ENCODE measurements around the gene AKAP11. TPM values are rescaled to one million over a fixed set of nuclear protein-coding genes. Genes with fewer than 3 reads are reported as not detected.

Gene AKAP11
- total RNA-seq, 2 experiments from 2014 or later, result 18.0 to 18.4 TPM

GRCh38 chr13:42274386-42275097, 2.6 kb downstream of the AKAP11 start:
- H3K4me1 ChIP-seq (ENCODE audit: insufficient read depth, low read length), result peaks cover 42% of the 10 kb centered on the region
- CTCF ChIA-PET, result no interaction called here
- TF ChIP-seq, protein P1, sequence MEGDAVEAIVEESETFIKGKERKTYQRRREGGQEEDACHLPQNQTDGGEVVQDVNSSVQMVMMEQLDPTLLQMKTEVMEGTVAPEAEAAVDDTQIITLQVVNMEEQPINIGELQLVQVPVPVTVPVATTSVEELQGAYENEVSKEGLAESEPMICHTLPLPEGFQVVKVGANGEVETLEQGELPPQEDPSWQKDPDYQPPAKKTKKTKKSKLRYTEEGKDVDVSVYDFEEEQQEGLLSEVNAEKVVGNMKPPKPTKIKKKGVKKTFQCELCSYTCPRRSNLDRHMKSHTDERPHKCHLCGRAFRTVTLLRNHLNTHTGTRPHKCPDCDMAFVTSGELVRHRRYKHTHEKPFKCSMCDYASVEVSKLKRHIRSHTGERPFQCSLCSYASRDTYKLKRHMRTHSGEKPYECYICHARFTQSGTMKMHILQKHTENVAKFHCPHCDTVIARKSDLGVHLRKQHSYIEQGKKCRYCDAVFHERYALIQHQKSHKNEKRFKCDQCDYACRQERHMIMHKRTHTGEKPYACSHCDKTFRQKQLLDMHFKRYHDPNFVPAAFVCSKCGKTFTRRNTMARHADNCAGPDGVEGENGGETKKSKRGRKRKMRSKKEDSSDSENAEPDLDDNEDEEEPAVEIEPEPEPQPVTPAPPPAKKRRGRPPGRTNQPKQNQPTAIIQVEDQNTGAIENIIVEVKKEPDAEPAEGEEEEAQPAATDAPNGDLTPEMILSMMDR (IDR thresholded peaks at IDR 0.05), result no peak

DNA sequence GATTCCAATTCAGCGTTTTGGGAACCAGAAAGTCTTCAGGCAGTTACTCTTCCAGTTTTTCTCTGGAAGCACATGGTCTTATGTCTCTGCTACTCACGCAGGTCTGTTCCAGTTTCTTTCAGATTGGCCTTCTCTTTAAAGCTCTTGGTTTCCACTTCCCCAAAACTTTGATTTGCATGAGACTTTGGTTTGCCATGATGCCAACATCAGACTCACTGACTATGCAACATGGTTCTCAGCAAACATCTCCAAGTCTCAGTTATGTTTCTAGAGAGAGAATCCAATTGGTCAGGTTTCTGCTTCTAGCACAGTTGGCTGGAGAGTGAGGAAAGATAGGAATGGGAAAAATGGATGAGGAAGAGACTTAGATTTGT, 3.1 kb downstream of the AKAP11 start:
- Histone ChIP-seq H3K27me3 (ENCODE audit: control insufficient read depth in 1 of 2, insufficient read depth in 2 of 2, low read length in 2 of 2) (no peaks in the 10 kb centered on the region), H3K4me1 (ENCODE audit: insufficient read depth, low read length) (peaks cover 42% of the 10 kb centered on the region), H3K4me3 (ENCODE audit: low read length) (peak overlapping the region; percentile 17), H3K36me3 (ENCODE audit: insufficient read depth, low read length) (no peaks in the 10 kb centered on the region), H3K27ac (ENCODE audit: low read depth in 1 of 2, low read length in 2 of 2) (peak overlapping the region in 1 of 2 donors; percentile 18), H3K9me3 (ENCODE audit: control insufficient read depth in 1 of 2, insufficient read depth in 1 of 2, low read length in 2 of 2) (no peaks in the 10 kb centered on the region)
- peaks cover 25% of the 10 kb centered on the region for H3K36me3 Mint-ChIP-seq (ENCODE audit: low read depth)
- H3K27ac Mint-ChIP-seq, result no peak overlapping the region
- H3K4me3 Mint-ChIP-seq, result peak overlapping the region; percentile 56
- no peaks in the 10 kb centered on the region for H3K27me3 Mint-ChIP-seq
- TF ChIP-seq, protein P1 (IDR thresholded peaks at IDR 0.05), result no peak
- H3K9me3 Mint-ChIP-seq, result no peaks in the 10 kb centered on the region
- ChIA-PET POLR2A (no interaction called here), CTCF (no interaction called here)
- intact Hi-C loops (cut with DNase I, micrococcal nuclease), result loop anchor here (10.0 kb wide), 2 partner anchors 120 to 1260 kb away; partner anchors contain the start of gene ELF1 (in 1 of the 2)
- H3K4me1 Mint-ChIP-seq (ENCODE audit: low read depth), result peaks cover 53% of the 10 kb centered on the region
- DNase-seq, result peak in 3 of 14 experiments; percentile 24 to 44 (median 30)
- no peak for ATAC-seq (ENCODE audit: poor library complexity)

More at GRCh38 chr13:42274386-42275097, 2.6 kb downstream of the AKAP11 start:
- Mint-ChIP-seq H3K4me3 (peak overlapping the region; percentile 56), H3K9me3 (no peaks in the 10 kb centered on the region), H3K4me1 (ENCODE audit: low read depth) (peaks cover 53% of the 10 kb centered on the region), H3K27ac (no peak overlapping the region), H3K36me3 (ENCODE audit: low read depth) (peaks cover 25% of the 10 kb centered on the region), H3K27me3 (no peaks in the 10 kb centered on the region)
- H3K27me3 ChIP-seq (ENCODE audit: control insufficient read depth in 1 of 2, insufficient read depth in 2 of 2, low read length in 2 of 2), result no peaks in the 10 kb centered on the region
- H3K9me3 ChIP-seq (ENCODE audit: control insufficient read depth in 1 of 2, insufficient read depth in 1 of 2, low read length in 2 of 2), result no peaks in the 10 kb centered on the region
- intact Hi-C loops (cut with DNase I, micrococcal nuclease), result loop anchor here (5.0 to 10.0 kb wide), 7 partner anchors 120 to 1260 kb away; partner anchors contain the start of genes ELF1 (in 1 of the 2), MTRF1 (in 1 of the 2), VWA8 (in 1 of the 2) and WBP4 (in 1 of the 2)
- H3K27ac ChIP-seq (ENCODE audit: low read depth in 1 of 2, low read length in 2 of 2), result peak overlapping the region in 1 of 2 donors; percentile 48
- H3K36me3 ChIP-seq (ENCODE audit: insufficient read depth, low read length), result no peaks in the 10 kb centered on the region
- H3K4me3 ChIP-seq (ENCODE audit: low read length), result peak overlapping the region; percentile 17
- DNase-seq (no peak), ATAC-seq (ENCODE audit: poor library complexity) (no peak)
- POLR2A ChIA-PET, result no interaction called here

DNA sequence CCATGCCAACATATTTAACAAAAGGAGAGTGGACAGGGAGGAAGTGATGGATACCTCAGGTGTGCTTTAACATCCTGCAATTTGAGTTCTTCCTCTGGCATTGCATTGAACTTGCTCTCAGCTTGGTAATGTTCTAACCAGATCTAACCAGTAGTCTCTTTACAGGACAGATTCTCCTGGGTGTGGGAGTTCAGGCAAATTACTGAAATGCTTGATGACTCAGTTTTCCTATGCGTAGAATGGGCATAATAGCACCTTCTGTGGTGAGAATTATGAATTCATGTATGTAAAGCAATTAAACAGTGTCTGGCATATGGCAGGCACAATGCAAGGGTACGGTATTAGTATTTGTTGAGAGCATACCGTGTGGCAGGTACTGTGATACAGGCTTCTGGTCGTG, 3.6 kb downstream of the AKAP11 start:
- Histone ChIP-seq H3K4me1 (ENCODE audit: insufficient read depth, low read length) (peaks cover 42% of the 10 kb centered on the region), H3K4me3 (ENCODE audit: low read length) (no peak overlapping the region), H3K36me3 (ENCODE audit: insufficient read depth, low read length) (no peaks in the 10 kb centered on the region), H3K27ac (ENCODE audit: low read depth in 1 of 2, low read length in 2 of 2) (peak overlapping the region in 1 of 2 donors; percentile 18), H3K27me3 (ENCODE audit: control insufficient read depth in 1 of 2, insufficient read depth in 2 of 2, low read length in 2 of 2) (no peaks in the 10 kb centered on the region), H3K9me3 (ENCODE audit: control insufficient read depth in 1 of 2, insufficient read depth in 1 of 2, low read length in 2 of 2) (no peaks in the 10 kb centered on the region)
- no peak overlapping the region for H3K27ac Mint-ChIP-seq
- DNase-seq (peak in 2 of 14 experiments; percentile 20 to 32), ATAC-seq (ENCODE audit: poor library complexity) (no peak)
- H3K4me1 Mint-ChIP-seq (ENCODE audit: low read depth), result peaks cover 53% of the 10 kb centered on the region
- ChIA-PET CTCF (no interaction called here), POLR2A (no interaction called here)
- peaks cover 25% of the 10 kb centered on the region for H3K36me3 Mint-ChIP-seq (ENCODE audit: low read depth)
- intact Hi-C loops (cut with DNase I, micrococcal nuclease), result loop anchor here (10.0 kb wide), 2 partner anchors 119 to 1261 kb away; partner anchors contain the start of gene ELF1 (in 1 of the 2)
- H3K9me3 Mint-ChIP-seq, result no peaks in the 10 kb centered on the region
- no peaks in the 10 kb centered on the region for H3K27me3 Mint-ChIP-seq
- TF ChIP-seq, protein P1 (IDR thresholded peaks at IDR 0.05), result no peak
- H3K4me3 Mint-ChIP-seq, result peak overlapping the region; percentile 56

Measured in CD4-positive, alpha-beta T cell (primary cell).